Measurements from ENCODE around the gene KIF6.
A peak's percentile ranks its signal among the peaks of the same experiment; 100 is the strongest.
"Not testable (repeated sequence)": the region's sequence is repeated elsewhere in the genome, so short reads cannot be mapped to it uniquely, and the experiment has no call there.

The KIF6 gene, protein sequence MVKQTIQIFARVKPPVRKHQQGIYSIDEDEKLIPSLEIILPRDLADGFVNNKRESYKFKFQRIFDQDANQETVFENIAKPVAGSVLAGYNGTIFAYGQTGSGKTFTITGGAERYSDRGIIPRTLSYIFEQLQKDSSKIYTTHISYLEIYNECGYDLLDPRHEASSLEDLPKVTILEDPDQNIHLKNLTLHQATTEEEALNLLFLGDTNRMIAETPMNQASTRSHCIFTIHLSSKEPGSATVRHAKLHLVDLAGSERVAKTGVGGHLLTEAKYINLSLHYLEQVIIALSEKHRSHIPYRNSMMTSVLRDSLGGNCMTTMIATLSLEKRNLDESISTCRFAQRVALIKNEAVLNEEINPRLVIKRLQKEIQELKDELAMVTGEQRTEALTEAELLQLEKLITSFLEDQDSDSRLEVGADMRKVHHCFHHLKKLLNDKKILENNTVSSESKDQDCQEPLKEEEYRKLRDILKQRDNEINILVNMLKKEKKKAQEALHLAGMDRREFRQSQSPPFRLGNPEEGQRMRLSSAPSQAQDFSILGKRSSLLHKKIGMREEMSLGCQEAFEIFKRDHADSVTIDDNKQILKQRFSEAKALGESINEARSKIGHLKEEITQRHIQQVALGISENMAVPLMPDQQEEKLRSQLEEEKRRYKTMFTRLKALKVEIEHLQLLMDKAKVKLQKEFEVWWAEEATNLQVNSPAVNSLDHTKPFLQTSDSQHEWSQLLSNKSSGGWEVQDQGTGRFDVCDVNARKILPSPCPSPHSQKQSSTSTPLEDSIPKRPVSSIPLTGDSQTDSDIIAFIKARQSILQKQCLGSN
- total RNA-seq, result 0 to 0.31 (median 0.11) reads per million in 18 experiments

DNA sequence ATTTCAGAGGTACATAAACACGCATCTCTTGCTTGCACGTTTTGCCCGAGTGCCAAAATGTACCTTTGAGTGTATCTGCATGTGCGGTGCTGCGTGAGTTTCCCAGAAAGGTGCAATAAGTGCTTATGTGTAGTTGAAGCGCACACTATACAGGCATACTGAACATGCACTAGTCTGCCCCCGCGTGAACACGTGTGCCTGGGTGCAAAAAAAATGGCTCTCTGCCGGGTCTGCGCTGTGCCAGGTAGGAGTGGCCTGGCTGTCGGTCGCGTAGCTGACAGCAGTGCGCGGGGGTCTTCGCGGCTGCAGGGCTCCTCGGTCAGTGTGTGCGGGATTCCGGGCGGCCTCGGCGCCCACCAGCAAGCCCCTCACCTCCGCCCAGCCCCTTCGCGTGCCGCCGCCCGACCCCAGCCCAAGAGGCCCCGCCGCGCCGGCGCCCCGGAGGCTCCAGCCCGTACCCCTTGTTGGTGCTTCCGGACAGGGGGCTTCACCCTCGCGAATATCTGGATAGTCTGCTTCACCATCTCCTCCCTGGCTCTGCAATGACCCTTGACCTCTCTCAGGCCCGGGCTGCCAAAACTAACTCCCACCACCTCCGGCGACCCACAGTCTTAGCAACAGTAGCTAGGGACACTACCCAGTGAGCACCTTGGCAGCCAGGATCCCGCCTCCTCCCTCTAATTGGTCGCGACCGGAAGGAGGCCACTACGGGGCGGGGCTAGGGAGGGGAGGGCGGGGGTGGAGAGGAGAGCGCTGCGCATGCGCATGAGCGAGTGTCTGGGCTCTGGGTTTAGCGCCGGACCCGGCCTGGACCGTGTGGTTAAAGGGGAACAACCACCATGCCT is at the start of gene KIF6:
KIF6 (minus strand) TSS at position 622 of the 845 bp plus-strand sequence; CDS start at position 524, 98 bp downstream.
- DNase-seq, result peak; percentile 84 to 94

DNA sequence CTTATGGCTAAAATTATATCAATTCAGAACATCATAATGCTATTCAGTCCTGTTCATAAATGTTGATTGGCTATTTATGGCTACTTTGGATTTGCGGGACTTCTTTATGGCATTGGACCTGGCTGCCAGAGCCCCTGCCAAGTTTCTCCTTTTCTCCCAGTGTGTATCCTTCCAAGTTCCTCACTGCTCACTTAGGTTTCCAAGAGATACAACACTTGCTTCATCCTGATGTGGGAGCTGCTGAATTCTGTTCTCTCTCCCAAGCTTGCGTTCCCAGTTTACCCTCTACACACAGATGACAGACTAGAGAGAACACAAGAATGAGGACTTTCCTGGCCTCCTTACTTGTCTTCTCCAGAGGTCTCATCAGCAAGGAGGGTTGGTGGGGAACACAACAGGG is 48.6 kb upstream of the KIF6 start:
- DNase-seq, result no peak

DNA sequence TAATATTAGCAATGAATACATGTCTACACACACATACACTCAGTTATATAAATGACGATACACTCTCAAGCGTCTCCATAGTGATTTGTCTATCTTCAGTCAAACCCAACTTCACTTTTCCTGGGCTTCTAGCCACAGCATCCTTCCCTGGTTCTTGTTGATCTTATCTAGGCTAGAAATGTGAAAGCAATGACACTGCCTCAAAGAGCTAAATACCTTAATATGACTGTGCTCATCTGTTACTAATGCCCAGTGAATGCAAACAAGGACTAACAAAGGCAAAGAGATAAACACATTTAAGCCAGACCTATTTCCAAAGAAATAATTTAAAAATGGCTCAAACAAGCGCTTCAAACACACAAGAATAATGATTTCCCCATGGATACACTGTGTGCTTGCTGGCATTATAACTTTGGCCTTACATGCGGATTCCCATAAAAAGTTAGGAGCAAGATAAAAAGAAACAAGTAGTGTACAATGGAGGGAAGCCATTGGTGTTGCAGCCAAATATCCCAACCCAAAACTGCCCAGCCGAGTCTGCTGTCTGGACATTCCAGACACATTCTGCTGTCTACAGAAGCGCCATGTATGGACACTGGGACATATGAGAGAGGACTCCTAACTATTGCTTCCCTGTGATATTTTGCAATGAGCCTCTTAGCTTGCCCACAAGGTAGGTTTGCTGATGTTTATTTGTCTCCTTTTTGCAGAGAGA is 47.5 kb upstream of the KIF6 start:
- DNase-seq, result no peak

DNA sequence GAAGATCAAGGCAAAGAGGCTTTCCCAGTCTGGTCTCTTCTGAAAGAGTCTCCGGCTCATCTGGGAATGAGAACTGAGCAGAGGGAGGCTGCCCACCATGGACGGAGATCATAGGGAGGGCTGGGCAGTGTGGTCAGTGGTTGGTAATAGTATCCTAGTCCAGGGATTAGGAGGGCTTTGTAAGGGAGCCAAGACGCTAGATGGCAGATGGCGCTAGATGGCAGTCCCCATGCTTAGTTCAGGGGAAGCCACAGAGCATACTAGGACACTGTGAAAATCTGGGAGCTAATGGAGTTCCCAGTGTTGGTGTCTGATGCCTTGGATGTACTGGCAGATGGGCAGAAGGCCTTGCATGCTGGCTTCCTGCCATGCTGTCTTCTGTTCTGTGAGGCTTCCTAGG is 45.2 kb upstream of the KIF6 start:
- no peak for DNase-seq

DNA sequence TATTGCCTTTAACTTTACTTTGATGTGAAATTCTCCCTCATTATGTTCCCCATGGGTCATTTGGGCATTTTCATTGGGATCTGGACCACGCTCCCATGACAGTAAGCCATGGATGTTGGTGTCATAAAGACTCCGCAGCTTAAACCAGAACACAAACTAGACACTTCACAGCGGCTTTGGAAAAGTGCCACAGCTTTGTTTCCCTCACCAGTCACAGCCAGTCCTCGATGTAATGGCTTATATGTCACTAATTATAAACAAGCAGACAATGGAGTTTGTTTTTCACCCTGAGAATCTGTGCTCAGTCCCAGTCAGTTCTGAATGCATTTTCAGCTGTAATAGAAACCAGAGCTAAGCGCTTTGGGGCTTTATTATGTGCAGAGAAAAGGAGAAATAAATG is 43.8 kb upstream of the KIF6 start:
- DNase-seq, result no peak

DNA sequence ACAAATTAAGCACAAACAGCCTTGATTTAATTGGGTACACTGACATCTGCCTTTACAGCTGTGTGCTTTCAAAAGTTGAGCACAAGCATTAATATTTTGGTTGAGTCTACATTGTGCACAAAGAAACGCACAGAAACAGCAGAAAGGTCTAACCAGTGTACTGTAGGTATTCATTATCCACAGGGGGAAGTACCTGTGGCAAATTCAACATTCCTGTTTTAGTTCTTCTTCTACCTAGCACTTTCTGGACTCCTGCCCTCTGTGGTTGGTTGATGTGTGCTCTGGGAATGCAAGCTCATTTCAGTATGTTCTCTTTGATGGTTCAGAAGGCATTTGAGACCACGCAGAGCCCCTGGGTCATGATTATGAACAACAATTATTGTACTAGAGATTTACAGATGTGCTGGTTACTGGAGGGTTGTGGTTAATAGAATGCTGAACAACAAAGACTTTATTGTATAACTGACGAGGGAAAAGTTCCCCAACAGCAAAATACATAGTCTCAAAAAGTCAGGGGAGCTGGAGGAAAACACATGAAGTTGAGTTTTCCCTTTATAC is 40.4 kb upstream of the KIF6 start:
- DNase-seq, result no peak

DNA sequence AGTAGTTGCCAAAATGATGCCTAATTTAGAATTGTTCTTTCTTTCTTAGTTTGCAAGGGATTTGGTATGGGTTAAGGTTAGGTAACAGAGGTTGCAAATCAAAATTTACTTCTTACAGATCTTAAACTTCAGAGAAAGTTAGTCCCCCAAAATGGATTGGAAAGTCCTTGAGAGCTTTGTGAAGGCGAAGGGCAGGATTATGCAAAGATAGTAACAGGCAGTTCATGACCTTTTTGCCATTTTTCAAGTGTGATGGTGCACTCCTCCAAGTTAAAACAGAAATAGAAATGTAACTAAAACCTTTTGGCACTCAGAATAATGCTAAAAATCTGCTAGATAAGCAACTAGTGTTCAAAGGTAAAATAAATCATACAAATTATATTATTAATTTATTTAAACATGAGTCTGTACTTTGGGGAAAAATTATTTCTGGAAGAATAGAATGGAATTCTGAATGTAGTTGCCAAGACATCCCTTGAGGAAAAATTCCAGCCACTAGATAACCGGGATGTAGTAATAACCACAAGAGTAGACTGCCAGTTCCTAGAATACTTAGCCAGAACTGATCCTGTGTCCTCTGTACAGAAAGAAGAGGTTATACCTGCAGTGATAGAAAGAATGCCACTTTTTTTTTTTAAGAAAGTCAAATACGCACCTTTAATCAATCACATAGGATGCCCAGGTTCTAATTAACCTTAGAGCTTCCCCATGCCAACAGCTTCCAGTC is 35.2 kb upstream of the KIF6 start:
- DNase-seq, result no peak

DNA sequence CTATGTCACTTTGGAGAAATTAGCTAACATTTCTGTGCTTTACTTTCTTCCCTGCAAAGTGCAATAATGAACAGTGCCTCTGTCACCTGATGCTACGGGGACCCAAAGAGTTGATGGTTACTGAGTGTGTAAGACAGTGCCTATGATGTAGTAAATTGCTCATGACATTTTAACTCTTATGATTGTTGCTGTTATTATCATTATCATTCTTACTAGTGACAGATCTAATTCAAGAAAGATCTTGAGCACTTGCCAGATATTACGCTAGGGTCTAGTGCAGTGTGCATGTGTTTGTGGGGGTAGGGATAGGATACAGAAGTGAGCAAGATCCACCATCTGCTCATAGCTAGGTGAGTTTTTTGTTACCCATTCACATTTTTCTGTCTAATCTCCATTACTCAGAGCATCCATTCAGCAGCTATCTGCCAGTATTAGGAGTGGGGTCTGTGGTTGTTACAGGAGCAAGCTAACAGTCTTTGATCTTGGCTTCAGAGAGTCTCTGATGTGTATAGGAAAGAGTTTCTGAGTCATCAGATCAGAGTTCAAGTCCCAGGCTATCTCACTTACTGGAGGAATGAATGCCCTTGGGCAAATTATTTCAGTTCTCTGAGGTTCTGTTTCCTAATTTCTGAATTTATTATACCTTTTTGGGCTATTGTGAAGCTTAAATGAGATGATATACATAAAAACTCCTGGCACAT is 33.8 kb upstream of the KIF6 start:
- DNase-seq, result no peak

DNA sequence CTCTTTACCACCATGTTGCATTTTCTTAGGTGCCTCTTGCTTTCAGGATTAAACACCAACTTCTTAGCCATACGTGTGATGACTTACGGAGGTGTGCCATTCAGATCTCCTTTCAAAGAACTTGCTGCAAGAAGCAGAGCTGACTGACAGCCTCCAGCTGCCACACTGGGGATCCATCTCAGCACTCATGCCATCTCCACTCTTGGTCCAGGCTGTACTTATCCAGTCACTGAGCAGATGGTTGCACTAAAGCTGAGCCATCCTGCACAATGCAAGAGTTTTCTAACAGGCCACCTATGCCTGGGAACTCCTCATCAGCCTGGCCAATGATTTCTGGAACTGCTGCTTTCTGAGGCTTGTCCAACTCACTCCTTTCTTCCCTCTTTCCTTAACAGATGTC is 31.4 kb upstream of the KIF6 start:
- no peak for DNase-seq

DNA sequence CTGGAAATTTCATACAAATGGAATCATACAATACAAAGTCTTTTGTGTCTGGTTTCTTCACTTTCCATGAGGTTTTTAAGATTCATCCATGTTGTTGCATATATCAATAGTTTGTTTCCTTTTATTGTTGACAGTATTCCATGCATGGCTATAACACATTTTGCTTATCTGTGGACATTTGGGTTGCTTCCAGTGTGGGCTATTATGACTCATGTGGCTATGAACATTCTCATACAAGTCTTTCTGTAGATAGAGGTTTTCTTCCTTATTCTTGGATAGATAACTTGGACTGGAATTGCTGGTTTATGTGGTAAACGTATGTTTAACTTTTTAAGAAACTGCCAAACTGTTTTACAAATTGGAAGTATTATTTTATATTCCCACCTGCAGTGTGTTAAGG is 30.0 kb upstream of the KIF6 start:
- DNase-seq, result no peak

DNA sequence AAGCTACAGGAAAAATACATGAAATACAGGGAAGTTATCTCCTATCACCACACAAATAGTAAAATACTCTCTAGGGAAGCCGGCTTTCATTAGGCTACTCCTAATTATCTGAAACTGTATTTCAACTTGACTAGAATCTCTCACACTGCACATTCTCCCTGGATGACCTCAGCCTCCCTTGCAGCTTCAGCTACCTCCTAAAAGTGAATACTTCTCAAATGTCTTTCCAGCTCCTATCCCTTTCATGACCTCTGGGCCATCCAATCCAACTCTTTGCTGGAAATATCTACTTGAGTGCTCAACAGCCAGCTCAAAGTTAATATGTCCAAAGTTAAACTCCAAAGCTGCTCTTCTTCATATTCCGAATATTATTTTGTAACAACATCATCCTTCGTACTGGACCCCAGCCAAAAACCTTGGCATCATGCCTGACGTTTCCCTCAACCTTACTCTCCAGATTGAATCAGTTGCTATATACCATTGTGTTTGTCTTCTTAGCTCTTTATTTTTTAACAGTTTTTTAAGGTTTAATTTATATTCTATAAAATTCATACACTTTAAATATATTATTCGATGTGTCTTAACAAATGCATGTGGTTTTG is 29.4 kb upstream of the KIF6 start:
- DNase-seq, result no peak

DNA sequence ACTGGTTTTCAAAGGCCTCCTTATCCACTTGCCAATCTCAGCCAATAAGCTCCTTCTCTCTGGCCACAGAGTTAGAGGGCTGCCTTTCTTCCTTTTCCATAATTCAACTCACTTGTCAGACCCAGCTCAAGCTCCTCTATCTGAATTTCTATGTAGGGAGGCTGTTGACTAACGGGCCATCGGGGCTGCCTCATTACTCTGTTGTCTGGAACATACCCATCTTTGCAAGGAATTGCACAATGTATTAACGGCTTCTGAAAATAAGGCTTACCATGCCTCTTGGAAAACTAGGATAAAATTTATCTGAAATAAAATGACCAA is 28.5 kb upstream of the KIF6 start:
- no peak for DNase-seq

DNA sequence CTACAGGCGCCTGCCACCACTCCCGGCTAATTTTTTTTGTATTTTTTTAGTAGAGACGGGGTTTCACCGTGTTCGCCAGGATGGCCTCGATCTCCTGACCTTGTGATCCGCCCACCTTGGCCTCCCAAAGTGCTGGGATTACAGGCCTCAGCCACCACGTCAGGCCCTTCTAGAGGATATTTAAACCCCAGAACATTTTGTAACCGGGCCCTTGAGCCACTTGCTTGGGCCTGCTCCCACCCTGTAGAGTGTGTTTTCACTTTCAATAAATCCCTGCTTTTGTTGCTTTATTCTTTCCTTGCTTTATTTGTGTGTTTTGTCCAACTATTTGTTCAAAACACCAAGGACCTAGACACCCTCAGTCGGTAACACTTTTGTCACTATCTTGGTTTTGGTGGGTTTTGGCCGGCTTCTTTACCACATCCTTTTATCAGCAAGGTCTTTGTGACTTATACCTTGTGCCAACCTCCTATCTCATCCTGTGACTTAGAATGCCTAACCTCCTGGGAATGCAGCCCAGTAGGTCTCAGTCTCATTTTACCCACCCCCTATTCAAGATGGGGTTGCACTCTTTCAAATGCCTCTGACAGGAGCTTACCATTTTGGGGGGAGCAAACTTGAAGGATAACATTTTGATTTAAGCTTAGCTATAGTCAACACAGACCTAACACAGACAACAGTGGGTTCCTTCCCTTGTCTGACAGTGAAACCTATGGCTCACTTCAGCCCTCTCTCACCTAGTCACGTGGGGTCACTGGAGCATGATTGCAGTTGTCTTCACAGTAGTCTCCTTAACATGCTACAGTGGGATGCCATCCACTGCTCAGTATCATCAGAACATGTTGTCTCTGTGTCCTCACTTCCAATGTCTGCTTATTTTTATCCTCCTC is 27.9 kb upstream of the KIF6 start:
- DNase-seq, result no peak

DNA sequence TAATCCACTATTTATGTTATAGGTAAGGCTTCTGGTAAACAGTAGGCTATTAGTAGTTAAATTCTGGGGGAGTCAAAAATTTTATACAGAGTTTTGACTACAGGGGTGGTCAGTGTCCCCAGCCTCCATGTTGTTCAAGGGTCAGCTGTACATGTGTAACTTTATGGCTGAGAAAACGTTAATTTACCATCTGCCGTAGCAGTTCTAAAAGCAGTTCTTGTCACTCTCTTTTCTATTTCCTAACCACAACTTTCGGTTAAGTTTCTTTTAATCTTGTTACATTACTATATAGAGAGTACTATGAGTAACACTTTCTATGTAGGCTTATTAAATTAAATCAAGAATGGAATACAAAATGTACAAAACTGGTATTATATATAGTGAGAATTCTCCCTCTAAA is 21.6 kb upstream of the KIF6 start:
- no peak for DNase-seq

DNA sequence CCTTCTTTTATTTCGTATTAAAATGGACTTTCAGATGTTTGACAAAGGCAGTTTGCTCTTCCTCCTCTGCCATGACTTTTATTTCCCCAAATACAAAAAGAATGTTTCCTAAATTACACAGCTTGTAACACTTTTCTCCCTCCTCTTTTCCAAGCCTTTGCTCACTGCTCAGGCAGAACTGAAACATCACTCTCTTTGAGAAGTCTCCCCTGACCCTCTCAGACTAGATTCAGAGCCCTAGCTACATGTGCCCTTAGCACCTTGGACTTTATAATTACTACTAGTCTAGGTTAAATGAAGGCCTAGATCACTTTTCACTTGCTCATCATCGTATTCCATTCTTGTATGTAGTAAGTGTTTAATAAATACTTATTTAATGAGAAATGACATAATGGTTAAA is 8.5 kb upstream of the KIF6 start:
- no peak for DNase-seq

DNA sequence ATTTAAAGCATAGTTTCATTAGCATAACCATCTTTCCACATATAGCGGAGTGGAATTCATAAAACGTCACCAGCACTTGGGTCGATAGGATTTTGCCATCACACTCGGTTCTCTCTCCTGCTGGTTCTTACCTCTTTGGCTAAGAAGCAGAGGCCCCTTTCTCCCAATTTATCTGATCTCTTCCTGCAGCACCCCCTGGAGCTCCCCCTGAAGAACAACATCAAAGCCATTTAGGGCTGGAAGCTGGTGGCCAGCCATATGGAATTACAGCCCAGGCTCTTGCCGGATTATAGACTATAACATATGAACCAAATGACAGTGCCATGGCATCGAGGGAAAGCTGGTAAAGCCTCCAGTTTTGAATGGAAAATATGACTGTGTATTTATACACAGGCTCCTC is 6.4 kb upstream of the KIF6 start:
- DNase-seq, result no peak

DNA sequence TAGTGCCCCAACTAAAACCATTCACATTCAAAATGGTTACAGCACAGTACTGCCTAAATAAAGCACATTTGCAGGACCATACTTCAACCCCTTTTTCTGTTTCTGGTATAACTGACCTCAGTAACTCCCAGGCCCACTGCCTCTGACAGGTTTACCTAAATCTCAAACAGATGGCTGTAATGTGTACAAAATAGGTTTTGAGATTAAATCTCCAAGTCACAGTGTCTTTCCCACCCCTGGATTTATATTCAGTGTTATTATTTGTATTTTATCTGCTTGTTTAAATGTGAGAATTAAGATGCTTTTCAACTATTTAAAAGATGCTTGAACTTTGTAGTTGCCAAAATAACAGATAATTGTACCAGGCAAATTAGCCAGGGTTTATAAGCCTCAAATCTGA is 4.7 kb upstream of the KIF6 start:
- DNase-seq, result no peak

DNA sequence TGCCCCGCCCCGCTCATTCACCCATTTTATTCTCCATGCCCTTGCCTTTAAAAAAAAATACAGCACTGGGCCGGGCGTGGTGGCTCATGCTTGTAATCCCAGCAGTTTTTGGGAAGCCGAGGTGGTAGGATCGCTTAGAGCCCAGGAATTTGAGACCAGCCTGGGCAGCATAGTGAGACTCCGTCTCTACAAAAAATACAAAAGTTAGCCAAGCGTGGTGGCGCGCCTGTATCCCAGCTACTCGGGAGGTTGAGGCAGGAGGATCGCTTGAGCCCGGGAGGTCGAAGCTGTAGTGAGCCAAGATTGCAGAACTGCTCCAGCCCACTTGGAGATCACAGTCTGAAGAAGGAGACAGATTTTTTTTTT is 407 bp upstream of the KIF6 start:
- no peak for DNase-seq

DNA sequence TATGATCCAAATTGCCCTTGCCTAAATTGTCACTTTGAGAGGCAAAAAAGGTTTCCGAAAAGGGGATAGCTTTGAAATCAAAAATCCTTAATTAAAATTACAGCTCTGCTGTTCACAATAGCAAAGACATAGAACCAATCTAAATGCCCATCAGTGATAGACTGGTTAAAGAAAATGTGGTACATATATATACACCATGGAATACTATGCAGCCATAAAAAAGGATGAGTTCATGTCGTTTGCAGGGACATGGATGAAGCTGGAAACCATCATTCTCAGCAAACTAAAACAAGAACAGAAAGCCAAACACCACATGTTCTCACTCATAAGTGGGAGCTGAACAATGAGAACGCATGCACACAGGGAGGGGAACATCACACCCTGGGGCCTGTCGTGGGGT is 1.9 kb downstream of the KIF6 start:
- DNase-seq, result not testable (repeated sequence)

Data from inflammatory macrophage (primary cell).